Activated T-cell treated with anti-CD3 and anti-CD28 coated beads, Interleukin-2, amount 50 U/mL, for 4 hours (primary cell): ENCODE results near the gene PHACTR1. TPM values are rescaled to one million over a fixed set of nuclear protein-coding genes. Genes with fewer than 3 reads are reported as not detected.

ENCODE experiments used
- ATAC-seq, 2 donors: fragments of 200-7000 bp; cut with Tn5 transposase; one replicate each; pipeline ENCODE4 v1.10.0; 2021
- DNase-seq: peaks from one replicate; pipeline ENCODE4 v3.0.0-alpha.2; 2020
- H3K27me3 Mint-ChIP-seq: one replicate; pipeline ENCODE4 v1.8.0; 2021; ENCODE audit warnings: low read depth, mixed read lengths
- H3K36me3 Mint-ChIP-seq: one replicate; pipeline ENCODE4 v1.8.0; 2022; ENCODE audit warnings: mixed read lengths; ENCODE audit not compliant: insufficient read depth
- H3K4me1 Mint-ChIP-seq: one replicate; pipeline ENCODE4 v1.8.0; 2021; ENCODE audit warnings: low read depth, mixed read lengths
- H3K4me3 Mint-ChIP-seq: one replicate; pipeline ENCODE4 v1.8.0; 2021; ENCODE audit warnings: mild to moderate bottlenecking, moderate library complexity, mixed read lengths
- H3K9me3 Mint-ChIP-seq: one replicate; pipeline ENCODE4 v1.8.0; 2021; ENCODE audit warnings: mixed read lengths
- total RNA-seq, 3 donors: library from RNA; stranded (reverse); gene quantifications; one replicate each; pipeline ENCODE4 v1.2.1, GENCODE V29; 2021

PHACTR1 gene
- total RNA-seq, 3 donors from 2014 or later: 0.26 to 1.1 (median 0.30) TPM

DNA sequence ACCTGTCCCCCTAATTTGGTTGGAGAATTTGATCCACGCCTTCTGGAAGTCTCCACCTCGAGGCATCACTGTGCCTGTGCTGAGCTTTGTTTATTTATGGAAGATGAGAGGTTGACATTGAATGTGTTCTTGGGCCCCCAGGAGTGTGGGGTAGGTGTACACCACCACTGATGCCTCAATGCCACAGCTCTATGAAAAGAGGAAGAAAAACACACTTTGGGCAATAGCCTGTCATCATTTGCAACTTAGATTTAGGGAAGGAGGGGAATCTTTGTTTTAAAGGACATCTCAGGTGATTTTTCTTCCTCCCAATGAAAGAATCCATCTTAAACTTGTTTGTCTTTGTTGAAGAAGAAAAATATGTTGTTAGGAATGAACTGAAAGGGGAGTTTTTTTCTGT is 569.1 kb downstream of the PHACTR1 start:
- ATAC-seq (no peak), DNase-seq (no peak)
- no peak overlapping the region for H3K4me3 Mint-ChIP-seq
- H3K4me1 Mint-ChIP-seq: no peaks in the 10 kb centered on the region
- H3K27me3 Mint-ChIP-seq: no peaks in the 10 kb centered on the region
- peaks cover 13% of the 10 kb centered on the region for H3K9me3 Mint-ChIP-seq
- H3K36me3 Mint-ChIP-seq: peaks cover 11% of the 10 kb centered on the region

GRCh38 chr6:13286181-13286580 is 569.6 kb downstream of the PHACTR1 start:
- Mint-ChIP-seq H3K4me1 (no peaks in the 10 kb centered on the region), H3K27me3 (no peaks in the 10 kb centered on the region), H3K36me3 (peaks cover 11% of the 10 kb centered on the region), H3K4me3 (no peak overlapping the region), H3K9me3 (peaks cover 13% of the 10 kb centered on the region)
- ATAC-seq: no peak
- no peak for DNase-seq

- DNase-seq (no peak), ATAC-seq (no peak)
- peaks cover 11% of the 10 kb centered on the region for H3K36me3 Mint-ChIP-seq
- H3K9me3 Mint-ChIP-seq: peaks cover 13% of the 10 kb centered on the region
- H3K27me3 Mint-ChIP-seq: no peaks in the 10 kb centered on the region
- H3K4me3 Mint-ChIP-seq: no peak overlapping the region
- no peaks in the 10 kb centered on the region for H3K4me1 Mint-ChIP-seq
Measured at GRCh38 chr6:13287104-13287503, 570.5 kb downstream of the PHACTR1 start.

DNA sequence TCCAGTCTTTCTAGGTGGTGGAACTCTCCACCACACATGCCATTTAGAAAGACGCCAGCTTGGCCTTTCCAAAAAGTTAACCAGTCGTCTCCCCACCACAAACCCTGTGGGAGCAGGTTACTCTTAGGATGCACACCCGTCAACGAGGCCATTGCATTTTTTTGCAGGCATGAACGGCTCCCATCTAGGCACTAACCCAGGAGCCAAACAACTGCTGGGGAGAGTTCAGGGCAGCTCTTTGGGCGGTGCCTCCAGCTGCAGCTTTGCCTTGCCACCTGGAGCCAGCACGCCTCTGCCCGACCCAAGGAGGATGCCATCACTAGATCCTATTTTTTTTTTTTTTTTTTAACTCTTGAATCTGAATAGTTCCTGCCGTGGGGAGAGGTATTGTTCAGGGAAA is 571.9 kb downstream of the PHACTR1 start:
- Mint-ChIP-seq H3K4me3 (no peak overlapping the region), H3K36me3 (peaks cover 21% of the 10 kb centered on the region), H3K9me3 (peaks cover 13% of the 10 kb centered on the region), H3K27me3 (no peaks in the 10 kb centered on the region), H3K4me1 (no peaks in the 10 kb centered on the region)
- DNase-seq: no peak
- no peak for ATAC-seq

DNA sequence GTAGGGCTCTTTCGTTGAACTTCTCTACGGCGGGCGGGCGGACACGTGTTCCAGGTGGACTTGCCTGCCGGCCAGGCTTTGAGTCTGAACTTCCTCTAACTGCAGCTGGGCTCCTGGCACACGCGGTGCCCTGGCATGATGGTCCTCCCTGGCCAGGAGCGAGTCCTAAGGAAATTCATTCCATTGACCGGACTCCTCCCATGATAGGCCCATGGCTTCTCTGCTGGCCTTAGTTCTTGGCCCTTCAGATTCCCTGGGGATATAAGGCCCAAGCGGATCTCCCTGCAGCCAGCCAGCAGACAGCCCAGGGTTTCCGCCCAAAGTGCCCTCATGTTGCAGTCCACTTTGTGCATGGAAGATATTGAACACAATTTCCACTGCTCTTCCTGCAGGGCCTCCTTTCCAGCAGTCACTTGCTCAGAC is 572.4 kb downstream of the PHACTR1 start:
- H3K9me3 Mint-ChIP-seq: peaks cover 13% of the 10 kb centered on the region
- H3K4me1 Mint-ChIP-seq: no peaks in the 10 kb centered on the region
- DNase-seq: no peak
- peaks cover 24% of the 10 kb centered on the region for H3K36me3 Mint-ChIP-seq
- no peak overlapping the region for H3K4me3 Mint-ChIP-seq
- H3K27me3 Mint-ChIP-seq: no peaks in the 10 kb centered on the region
- no peak for ATAC-seq

GRCh38 chr6:13289789-13290318 is 573.3 kb downstream of the PHACTR1 start:
- Mint-ChIP-seq H3K36me3 (peaks cover 32% of the 10 kb centered on the region), H3K9me3 (peaks cover 13% of the 10 kb centered on the region), H3K4me1 (no peaks in the 10 kb centered on the region), H3K27me3 (no peaks in the 10 kb centered on the region), H3K4me3 (no peak overlapping the region)
- no peak for DNase-seq
- ATAC-seq: no peak

- ATAC-seq (no peak), DNase-seq (no peak)
- Mint-ChIP-seq H3K27me3 (no peaks in the 10 kb centered on the region), H3K9me3 (peaks cover 13% of the 10 kb centered on the region), H3K4me3 (no peak overlapping the region), H3K36me3 (peaks cover 37% of the 10 kb centered on the region), H3K4me1 (no peaks in the 10 kb centered on the region)
Measured at GRCh38 chr6:13290335-13290734, 573.8 kb downstream of the PHACTR1 start.

GRCh38 chr6:13292774-13293173 is 576.2 kb downstream of the PHACTR1 start:
- Mint-ChIP-seq H3K36me3 (peaks cover 38% of the 10 kb centered on the region), H3K4me1 (no peaks in the 10 kb centered on the region), H3K4me3 (no peak overlapping the region), H3K27me3 (no peaks in the 10 kb centered on the region), H3K9me3 (no peaks in the 10 kb centered on the region)
- ATAC-seq (no peak), DNase-seq (no peak)

GRCh38 chr6:13294499-13295069 is 578.0 kb downstream of the PHACTR1 start:
- no peaks in the 10 kb centered on the region for H3K9me3 Mint-ChIP-seq
- H3K4me1 Mint-ChIP-seq: no peaks in the 10 kb centered on the region
- H3K4me3 Mint-ChIP-seq: no peak overlapping the region
- DNase-seq (no peak), ATAC-seq (no peak)
- no peaks in the 10 kb centered on the region for H3K27me3 Mint-ChIP-seq
- peaks cover 47% of the 10 kb centered on the region for H3K36me3 Mint-ChIP-seq

DNA sequence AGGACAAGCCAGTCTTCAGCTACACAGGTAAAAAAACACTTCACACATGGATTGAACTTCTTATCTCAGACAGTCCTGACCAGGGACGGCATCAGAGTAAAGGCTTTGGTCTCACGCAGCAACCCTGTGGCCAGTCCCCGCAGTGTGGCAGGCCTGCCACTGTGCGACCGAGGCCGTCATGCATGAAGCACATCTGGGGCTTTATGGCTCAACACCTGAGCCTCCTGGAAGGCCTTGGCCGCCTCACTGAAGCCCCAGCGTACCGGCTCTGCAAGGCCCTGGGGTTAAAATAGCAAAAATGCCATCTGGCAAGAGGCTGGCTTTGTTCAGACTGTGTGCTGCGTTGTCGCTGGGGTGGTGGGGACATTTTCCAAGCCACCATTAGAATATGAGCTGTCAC is 579.0 kb downstream of the PHACTR1 start:
- Mint-ChIP-seq H3K4me1 (no peaks in the 10 kb centered on the region), H3K27me3 (no peaks in the 10 kb centered on the region), H3K9me3 (no peaks in the 10 kb centered on the region), H3K36me3 (peaks cover 47% of the 10 kb centered on the region), H3K4me3 (no peak overlapping the region)
- DNase-seq: no peak
- ATAC-seq: no peak

- Mint-ChIP-seq H3K4me3 (no peak overlapping the region), H3K9me3 (no peaks in the 10 kb centered on the region), H3K27me3 (no peaks in the 10 kb centered on the region), H3K4me1 (no peaks in the 10 kb centered on the region), H3K36me3 (peaks cover 54% of the 10 kb centered on the region)
- DNase-seq (no peak), ATAC-seq (no peak)
Measured at GRCh38 chr6:13296536-13296997, 580.0 kb downstream of the PHACTR1 start.

- peaks cover 57% of the 10 kb centered on the region for H3K36me3 Mint-ChIP-seq
- peaks cover 4% of the 10 kb centered on the region for H3K4me1 Mint-ChIP-seq
- H3K4me3 Mint-ChIP-seq: no peak overlapping the region
- H3K9me3 Mint-ChIP-seq: no peaks in the 10 kb centered on the region
- DNase-seq (no peak), ATAC-seq (no peak)
- H3K27me3 Mint-ChIP-seq: no peaks in the 10 kb centered on the region
Measured at GRCh38 chr6:13297391-13297790, 580.8 kb downstream of the PHACTR1 start.

- Mint-ChIP-seq H3K27me3 (no peaks in the 10 kb centered on the region), H3K36me3 (peaks cover 56% of the 10 kb centered on the region), H3K4me1 (peaks cover 14% of the 10 kb centered on the region), H3K9me3 (no peaks in the 10 kb centered on the region), H3K4me3 (no peak overlapping the region)
- DNase-seq (no peak), ATAC-seq (no peak)
Measured at GRCh38 chr6:13298446-13298845, 581.9 kb downstream of the PHACTR1 start.

GRCh38 chr6:13299403-13299821 is 582.8 kb downstream of the PHACTR1 start:
- H3K4me3 Mint-ChIP-seq: no peak overlapping the region
- DNase-seq (no peak), ATAC-seq (no peak)
- peaks cover 22% of the 10 kb centered on the region for H3K4me1 Mint-ChIP-seq
- H3K27me3 Mint-ChIP-seq: no peaks in the 10 kb centered on the region
- no peaks in the 10 kb centered on the region for H3K9me3 Mint-ChIP-seq
- H3K36me3 Mint-ChIP-seq: peaks cover 55% of the 10 kb centered on the region

- Mint-ChIP-seq H3K27me3 (no peaks in the 10 kb centered on the region), H3K4me3 (no peak overlapping the region), H3K4me1 (peaks cover 25% of the 10 kb centered on the region), H3K9me3 (no peaks in the 10 kb centered on the region), H3K36me3 (peaks cover 51% of the 10 kb centered on the region)
- ATAC-seq: no peak
- no peak for DNase-seq
Measured at GRCh38 chr6:13299918-13300317, 583.4 kb downstream of the PHACTR1 start.
